ENCODE measurements around the gene TDO2.

- TF ChIP-seq, protein P1, sequence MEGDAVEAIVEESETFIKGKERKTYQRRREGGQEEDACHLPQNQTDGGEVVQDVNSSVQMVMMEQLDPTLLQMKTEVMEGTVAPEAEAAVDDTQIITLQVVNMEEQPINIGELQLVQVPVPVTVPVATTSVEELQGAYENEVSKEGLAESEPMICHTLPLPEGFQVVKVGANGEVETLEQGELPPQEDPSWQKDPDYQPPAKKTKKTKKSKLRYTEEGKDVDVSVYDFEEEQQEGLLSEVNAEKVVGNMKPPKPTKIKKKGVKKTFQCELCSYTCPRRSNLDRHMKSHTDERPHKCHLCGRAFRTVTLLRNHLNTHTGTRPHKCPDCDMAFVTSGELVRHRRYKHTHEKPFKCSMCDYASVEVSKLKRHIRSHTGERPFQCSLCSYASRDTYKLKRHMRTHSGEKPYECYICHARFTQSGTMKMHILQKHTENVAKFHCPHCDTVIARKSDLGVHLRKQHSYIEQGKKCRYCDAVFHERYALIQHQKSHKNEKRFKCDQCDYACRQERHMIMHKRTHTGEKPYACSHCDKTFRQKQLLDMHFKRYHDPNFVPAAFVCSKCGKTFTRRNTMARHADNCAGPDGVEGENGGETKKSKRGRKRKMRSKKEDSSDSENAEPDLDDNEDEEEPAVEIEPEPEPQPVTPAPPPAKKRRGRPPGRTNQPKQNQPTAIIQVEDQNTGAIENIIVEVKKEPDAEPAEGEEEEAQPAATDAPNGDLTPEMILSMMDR (IDR thresholded peaks at IDR 0.05): no peak
- no peak for TF ChIP-seq POLR2A (IDR thresholded peaks at IDR 0.05)
Measured at GRCh38 chr4:155887847-155888570, 15.5 kb upstream of the TDO2 start.
